ENCODE measurements around the gene MRPL27.

DNA sequence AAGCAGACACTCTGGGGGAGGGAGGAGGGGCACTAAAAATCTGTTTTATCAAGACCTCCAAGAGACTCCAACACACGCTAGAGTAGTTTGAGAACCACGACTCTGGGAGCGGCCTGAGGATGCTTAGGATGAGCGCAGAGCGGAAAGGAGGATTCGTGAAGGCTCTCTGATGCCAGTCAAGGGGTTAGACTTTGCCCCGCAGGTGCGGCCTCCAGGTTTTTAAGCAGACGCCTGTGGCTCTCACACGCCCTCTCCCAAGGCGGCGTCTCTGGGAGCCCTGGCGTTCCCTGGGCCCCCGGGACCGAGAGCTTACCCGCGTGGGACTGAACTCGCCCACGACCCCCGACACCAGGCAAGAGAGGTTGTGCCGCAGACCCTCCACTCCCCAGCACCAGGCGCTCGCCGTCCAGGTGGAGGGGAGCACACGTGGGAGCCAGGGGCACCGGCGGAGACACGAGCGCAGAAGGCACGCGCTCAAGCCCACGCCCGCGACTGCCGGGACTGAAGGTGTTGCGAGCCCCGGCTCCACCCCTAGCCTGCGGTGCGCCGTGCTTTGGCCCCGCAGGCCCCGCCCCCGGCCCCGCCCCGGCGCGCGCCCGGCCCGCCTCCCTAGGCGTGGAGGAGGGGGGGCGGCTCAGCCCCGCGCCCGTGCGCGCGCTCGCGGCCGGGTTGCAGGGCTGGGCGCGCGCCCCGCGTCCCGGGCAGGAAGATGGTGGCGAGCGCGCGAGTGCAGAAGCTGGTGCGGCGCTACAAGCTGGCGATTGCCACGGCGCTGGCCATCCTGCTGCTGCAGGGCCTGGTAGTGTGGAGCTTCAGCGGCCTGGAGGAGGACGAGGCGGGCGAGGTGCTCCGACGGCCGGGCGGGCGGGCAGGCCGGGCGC lies 27.3 kb downstream of the MRPL27 start, which contains the start of gene XYLT2:
- TF ChIP-seq, protein P1, sequence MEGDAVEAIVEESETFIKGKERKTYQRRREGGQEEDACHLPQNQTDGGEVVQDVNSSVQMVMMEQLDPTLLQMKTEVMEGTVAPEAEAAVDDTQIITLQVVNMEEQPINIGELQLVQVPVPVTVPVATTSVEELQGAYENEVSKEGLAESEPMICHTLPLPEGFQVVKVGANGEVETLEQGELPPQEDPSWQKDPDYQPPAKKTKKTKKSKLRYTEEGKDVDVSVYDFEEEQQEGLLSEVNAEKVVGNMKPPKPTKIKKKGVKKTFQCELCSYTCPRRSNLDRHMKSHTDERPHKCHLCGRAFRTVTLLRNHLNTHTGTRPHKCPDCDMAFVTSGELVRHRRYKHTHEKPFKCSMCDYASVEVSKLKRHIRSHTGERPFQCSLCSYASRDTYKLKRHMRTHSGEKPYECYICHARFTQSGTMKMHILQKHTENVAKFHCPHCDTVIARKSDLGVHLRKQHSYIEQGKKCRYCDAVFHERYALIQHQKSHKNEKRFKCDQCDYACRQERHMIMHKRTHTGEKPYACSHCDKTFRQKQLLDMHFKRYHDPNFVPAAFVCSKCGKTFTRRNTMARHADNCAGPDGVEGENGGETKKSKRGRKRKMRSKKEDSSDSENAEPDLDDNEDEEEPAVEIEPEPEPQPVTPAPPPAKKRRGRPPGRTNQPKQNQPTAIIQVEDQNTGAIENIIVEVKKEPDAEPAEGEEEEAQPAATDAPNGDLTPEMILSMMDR (IDR thresholded peaks at IDR 0.05): no peak
- TF ChIP-seq POLR2A (IDR thresholded peaks at IDR 0.05): peak; percentile 43 to 54
